A549 treated with dexamethasone at 1 μM for 4 hours (cell line): Measurements from ENCODE around the gene FREM3. TPM values are rescaled to one million over a fixed set of nuclear protein-coding genes. Genes with fewer than 3 reads are reported as not detected.

Source experiments
- total RNA-seq: library from RNA; stranded (reverse); fragments of 200-300 nt; extraction: Qiagen RNA extraction; gene quantifications from 5 replicates; pipeline ENCODE4 v1.2.3, GENCODE V29; 2022

Gene FREM3
- not detected in 5 replicates for total RNA-seq

DNA sequence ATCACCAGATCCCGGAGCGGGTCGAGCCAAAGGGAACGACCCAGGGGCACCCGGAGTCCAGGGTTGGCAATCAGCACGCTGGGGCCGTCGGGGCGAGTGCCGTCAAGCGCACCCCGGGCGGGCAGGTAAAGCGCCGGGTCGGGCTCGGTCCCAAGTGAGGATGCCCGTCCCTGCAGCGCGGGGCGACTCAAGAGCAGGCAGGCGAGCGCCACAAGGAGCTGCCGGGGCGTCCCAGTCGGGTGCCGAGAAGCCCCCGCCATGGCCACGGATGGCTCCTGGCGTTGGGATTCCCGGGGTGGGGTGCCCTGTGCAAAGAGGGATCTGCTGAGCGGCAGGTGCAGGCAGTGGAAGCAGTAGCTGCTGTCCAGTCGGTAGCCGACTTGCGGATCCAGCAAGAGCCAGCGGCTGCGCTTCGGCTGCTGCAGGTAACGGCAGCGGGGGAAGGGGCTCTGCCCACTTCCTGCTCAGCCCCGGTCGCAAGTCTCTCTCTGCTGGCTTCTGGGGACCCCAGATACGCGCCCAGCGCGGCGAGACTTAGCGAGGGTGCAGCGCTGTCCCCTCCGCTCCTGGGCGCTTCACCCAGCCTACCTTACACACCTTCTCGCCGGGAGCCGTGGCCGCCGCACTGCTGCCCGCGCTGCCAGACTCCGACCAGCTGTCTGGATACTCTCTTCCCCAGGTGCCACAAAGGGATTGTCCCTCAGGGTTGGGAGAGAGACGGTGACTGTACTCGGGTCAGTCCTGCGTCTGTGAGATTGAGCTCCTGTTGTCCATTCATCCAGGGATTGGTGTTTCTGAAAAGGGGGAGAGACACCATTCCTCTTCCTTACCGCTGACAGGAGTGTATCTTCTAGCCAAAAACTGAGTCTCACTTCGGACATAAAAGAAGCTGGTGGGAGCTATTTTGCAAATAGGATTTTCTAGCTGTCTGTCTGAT is at the start of gene FREM3:
TSS of gene FREM3 (minus strand) at position 260 of the 937 bp plus-strand sequence. CDS start at position 260, 0 bp downstream.

Other genes starting within 250 kb of the FREM3 start
- gene SMARCA5, start 187.0 kb downstream of the FREM3 start, total RNA-seq = 19.6 to 25.3 TPM (median 24.0 TPM) in 5 replicates
- gene GYPE, start 204.9 kb upstream of the FREM3 start, total RNA-seq = not detected in 5 replicates